IMR-90 (cell line): ENCODE measurements around the gene GPRC5B. TPM values are rescaled to one million over a fixed set of nuclear protein-coding genes. Genes with fewer than 3 reads are reported as not detected.
A peak's percentile ranks its signal among the peaks of the same experiment; 100 is the strongest.

ENCODE experiments used
- ATAC-seq: fragments of 200-7000 bp; cut with Tn5 transposase; 2 replicates; pipeline ENCODE4 v1.9.1; 2020; ENCODE audit warnings: low read depth, mild to moderate bottlenecking, moderate library complexity
- BruUV-seq: library from RNA; stranded (reverse); fragments of 400-500 nt; replicated peaks from 2 replicates; lab custom pipeline; 2021; lab: Mats Ljungman, UMichigan
- CTCF ChIA-PET: fragments of 300-600 bp; formaldehyde crosslinking; extraction: SDS; loops from one replicate; lab custom pipeline; 2021; ENCODE audit warnings: antibody characterized with exemption; lab: Yijun Ruan, JAX
- POLR2A ChIA-PET: fragments of 300-600 bp; sonication (Branson Sonifier 250); formaldehyde crosslinking; loops from one replicate; lab custom pipeline; 2022; ENCODE audit warnings: antibody characterized with exemption; ENCODE audit not compliant: unreplicated experiment; lab: Charles Lee
- DNase-seq: peaks from one replicate; pipeline ENCODE4 v3.0.0; 2013
- H2AFZ ChIP-seq: replicated peaks from 2 replicates; pipeline ENCODE3; 2013; ENCODE audit warnings: low read length, mild to moderate bottlenecking; ENCODE audit not compliant: poor library complexity
- H2AK5ac ChIP-seq: 2 replicates; pipeline ENCODE4 v1.6.1; 2013; ENCODE audit warnings: low read depth, low read length, inconsistent platforms
- H2AK9ac ChIP-seq: replicated peaks from 2 replicates; pipeline ENCODE3; 2013; ENCODE audit warnings: mild to moderate bottlenecking, low read depth, low read length, moderate library complexity; ENCODE audit not compliant: poor library complexity
- H2BK120ac ChIP-seq: 2 replicates; pipeline ENCODE4 v1.6.1; 2013; ENCODE audit warnings: low read depth, low read length, inconsistent platforms
- H2BK15ac ChIP-seq: 3 replicates; pipeline ENCODE4 v1.6.1; 2013; ENCODE audit warnings: low read depth, low read length, inconsistent platforms
- H2BK20ac ChIP-seq: 2 replicates; pipeline ENCODE4 v1.6.1; 2013; ENCODE audit warnings: low read depth, mild to moderate bottlenecking, inconsistent platforms, low read length, moderate library complexity
- H2BK5ac ChIP-seq: 2 replicates; pipeline ENCODE4 v1.6.1; 2013; ENCODE audit warnings: mild to moderate bottlenecking, low read depth, low read length, inconsistent platforms; ENCODE audit not compliant: poor library complexity, severe bottlenecking
- H3K14ac ChIP-seq: replicated peaks from 2 replicates; pipeline ENCODE4 v1.6.1; 2013; ENCODE audit warnings: low read depth, low read length, inconsistent platforms
- H3K18ac ChIP-seq: 2 replicates; pipeline ENCODE4 v1.6.1; 2013; ENCODE audit warnings: low read depth, low read length, control low read depth
- H3K23ac ChIP-seq: 2 replicates; pipeline ENCODE4 v1.6.1; 2013; ENCODE audit warnings: low read depth, low read length, inconsistent platforms
- H3K27ac ChIP-seq: 2 replicates; pipeline ENCODE4 v1.5.1; 2013; ENCODE audit warnings: mild to moderate bottlenecking, control low read depth, low read length; ENCODE audit not compliant: insufficient read depth
- H3K27me3 ChIP-seq: 2 replicates; pipeline ENCODE4 v1.6.1; 2013; ENCODE audit warnings: low read length; ENCODE audit not compliant: control insufficient read depth, insufficient read depth
- H3K36me3 ChIP-seq: 2 replicates; pipeline ENCODE4 v1.6.1; 2013; ENCODE audit warnings: low read length, mixed read lengths; ENCODE audit not compliant: control insufficient read depth, insufficient read depth
- H3K4ac ChIP-seq: 2 replicates; pipeline ENCODE4 v1.6.1; 2013; ENCODE audit warnings: low read depth, low read length, inconsistent platforms
- H3K4me1 ChIP-seq: 2 replicates; pipeline ENCODE4 v1.6.1; 2013; ENCODE audit warnings: low read length, mixed read lengths; ENCODE audit not compliant: control insufficient read depth, insufficient read depth
- H3K4me2 ChIP-seq: 2 replicates; pipeline ENCODE4 v1.6.1; 2013; ENCODE audit warnings: low read depth, mild to moderate bottlenecking, control low read depth, low read length, moderate library complexity
- H3K4me3 ChIP-seq: 2 replicates; pipeline ENCODE4 v1.5.1; 2013; ENCODE audit warnings: low read depth, mild to moderate bottlenecking, control low read depth, low read length, moderate library complexity; ENCODE audit not compliant: insufficient read depth
- H3K56ac ChIP-seq: 2 replicates; pipeline ENCODE4 v1.6.1; 2013; ENCODE audit warnings: low read length, inconsistent platforms; ENCODE audit not compliant: insufficient read depth; ENCODE audit errors: extremely low read depth
- H3K79me1 ChIP-seq, 2 experiments: 2 replicates each; pipeline ENCODE4 v1.6.1; 2013; ENCODE audit warnings: low read length in 2 of 2, inconsistent platforms in 1 of 2, low read depth in 1 of 2
- H3K9ac ChIP-seq: 2 replicates; pipeline ENCODE4 v1.6.1; 2013; ENCODE audit warnings: low read depth, low read length, control low read depth
- H3K9me1 ChIP-seq: 2 replicates; pipeline ENCODE4 v1.6.1; 2013; ENCODE audit warnings: low read length, inconsistent platforms; ENCODE audit not compliant: insufficient read depth
- H3K9me3 ChIP-seq: 2 replicates; pipeline ENCODE4 v1.6.1; 2013; ENCODE audit warnings: low read length; ENCODE audit not compliant: control insufficient read depth, insufficient read depth
- H4K20me1 ChIP-seq: 2 replicates; pipeline ENCODE4 v1.6.1; 2013; ENCODE audit warnings: low read length, inconsistent platforms; ENCODE audit not compliant: insufficient read depth
- H4K5ac ChIP-seq: 2 replicates; pipeline ENCODE4 v1.6.1; 2013; ENCODE audit warnings: mild to moderate bottlenecking, low read depth, low read length, control low read depth
- H4K8ac ChIP-seq, 2 experiments: 2 replicates each; pipeline ENCODE4 v1.6.1; 2013; ENCODE audit warnings: low read depth in 2 of 2, low read length in 2 of 2, control low read depth in 1 of 2, inconsistent platforms in 1 of 2
- H4K91ac ChIP-seq: 2 replicates; pipeline ENCODE4 v1.6.1; 2013; ENCODE audit warnings: low read depth, low read length, inconsistent platforms; ENCODE audit not compliant: insufficient read depth
- CEBPB ChIP-seq: IDR thresholded peaks from 2 replicates; pipeline ENCODE4 v1.6.1; 2012; ENCODE audit warnings: low read depth, low read length, improper control_type of control experiment
- RAD21 ChIP-seq: IDR thresholded peaks from 2 replicates; pipeline ENCODE4 v1.6.1; 2012; ENCODE audit warnings: low read length, improper control_type of control experiment
- SMC3 ChIP-seq: fragments of 150-350 bp; IDR thresholded peaks from 2 replicates; pipeline ENCODE4 v1.6.1; 2016; ENCODE audit warnings: low read depth, mild to moderate bottlenecking, antibody characterized with exemption, low read length, moderate library complexity
- WGBS, 2 experiments: methylation state at CpG; one replicate each; pipeline versions ENCODE4 v1.1.5 to v1.1.7; 2013; ENCODE audit warnings: missing lambda C conversion rate in 2 of 2; ENCODE audit not compliant: insufficient read length in 1 of 2; ENCODE audit errors: extremely low coverage in 2 of 2; 5-methylcytosine and 5-hydroxymethylcytosine counted together
- dilution Hi-C: fragments of 300-500 bp; cut with HindIII; formaldehyde crosslinking; loops from one replicate; pipeline ENCODE4 v1.14.3; 2018; ENCODE audit warnings: low sequenced_read_pairs; ENCODE audit not compliant: unreplicated experiment
- in situ Hi-C: fragments of 300-500 bp; cut with MboI; formaldehyde crosslinking; loops from 3 replicates; pipeline ENCODE4 v1.14.3; 2019; ENCODE audit warnings: low sequenced_read_pairs, inconsistent platforms, mixed read lengths
- intact Hi-C: fragments of 100-400 bp; cut with micrococcal nuclease; formaldehyde crosslinking; loops from 2 replicates; pipeline ENCODE4 v1.10.0; 2022
- polyA plus RNA-seq, 3 experiments: library from polyadenylated mRNA; depleted of rRNA; stranded (reverse); fragments of >200 nt; gene quantifications; 2 replicates each; pipeline ENCODE4 v1.2.3, GENCODE V29; 2012; ENCODE audit warnings: low replicate concordance in 1 of 3
- total RNA-seq: library from RNA; depleted of rRNA; stranded (reverse); fragments of >200 nt; gene quantifications from 2 replicates; pipeline ENCODE4 v1.2.3, GENCODE V29; 2012
- TF ChIP-seq, protein P1 (sequence below): conservative IDR thresholded peaks from 2 replicates; pipeline ENCODE4 v1.5.1; 2012; ENCODE audit warnings: mild to moderate bottlenecking, low read depth, low read length, improper control_type of control experiment
- TF ChIP-seq, protein P2 (sequence below): fragments of 150-350 bp; IDR thresholded peaks from 2 replicates; pipeline ENCODE4 v1.6.1; 2017; ENCODE audit warnings: mild to moderate bottlenecking, antibody characterized with exemption, low read length, low read depth

The GPRC5B gene
- total and polyA plus RNA-seq, 2 of the 4 experiments (the other 2 are of a cell fraction) = 2.5 to 8.5 TPM

DNA sequence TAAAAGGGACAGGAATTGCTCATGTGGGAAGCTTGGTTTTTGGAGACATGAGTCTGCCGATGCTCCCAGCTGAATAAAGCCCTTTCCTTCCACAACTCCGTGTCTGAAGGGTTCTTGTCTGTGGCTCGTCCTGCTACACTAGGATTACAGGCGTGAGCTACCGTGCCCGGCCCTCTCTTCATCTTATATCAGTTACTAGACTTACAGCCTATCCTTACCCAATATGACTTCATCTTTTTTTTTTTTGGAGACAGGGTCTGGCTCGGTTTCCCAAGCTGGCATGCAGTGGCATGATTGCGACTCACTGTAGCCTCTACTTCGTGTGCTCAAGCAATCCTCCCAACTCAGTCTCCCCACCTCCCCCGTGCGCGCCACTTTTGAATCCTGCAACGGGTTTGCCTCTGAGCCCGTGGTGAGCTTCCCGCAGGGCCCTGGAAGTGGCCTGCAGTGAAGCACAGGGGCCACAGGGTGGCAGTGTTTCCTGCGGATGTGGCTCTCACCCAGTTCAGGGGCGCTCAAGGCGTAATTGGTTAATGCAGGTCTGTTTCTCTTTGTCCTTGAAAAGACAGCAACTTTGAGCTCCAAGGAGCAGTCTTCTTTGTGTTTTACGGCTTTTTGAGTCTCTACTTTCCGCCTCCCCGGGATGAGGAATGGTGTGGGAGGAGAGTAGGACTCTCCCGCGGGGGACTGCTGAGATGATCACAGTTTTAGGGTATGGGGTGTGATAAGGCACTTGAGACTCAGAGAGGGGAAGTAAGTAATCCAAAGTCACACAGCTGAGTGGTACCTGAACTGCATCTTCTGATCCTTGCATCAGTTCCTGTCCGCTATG is 22.7 kb upstream of the GPRC5B start:
- H3K4me3 ChIP-seq = no peak overlapping the region
- H3K18ac ChIP-seq = no peak overlapping the region
- no peak overlapping the region for H2AK5ac ChIP-seq
- H2BK120ac ChIP-seq = no peak overlapping the region
- no peak overlapping the region for H4K91ac ChIP-seq
- ATAC-seq = peak; percentile 100
- no peak overlapping the region for H3K14ac ChIP-seq
- BruUV-seq = no TSS peak
- DNase-seq = peak; percentile 64
- H3K4me1 ChIP-seq = no peaks in the 10 kb centered on the region
- H3K36me3 ChIP-seq = no peaks in the 10 kb centered on the region
- intact Hi-C loops (loop anchor here (1.0 kb wide), 2 partner anchors 393 to 478 kb away; no protein-coding TSS in a partner anchor), dilution Hi-C loops (no loop called here), in situ Hi-C loops (loop anchor here (5.0 to 10.0 kb wide), 2 partner anchors 397 to 475 kb away; no protein-coding TSS in a partner anchor)
- POLR2A ChIA-PET = no interaction called here
- H2BK20ac ChIP-seq = no peak overlapping the region
- H3K9me1 ChIP-seq = no peaks in the 10 kb centered on the region
- no peak overlapping the region; the same call in 1 of the 2 replicates for H4K5ac ChIP-seq
- H3K56ac ChIP-seq = no peak overlapping the region
- H2BK5ac ChIP-seq = no peak overlapping the region
- H3K4ac ChIP-seq = no peak overlapping the region
- H3K27me3 ChIP-seq = peaks cover 2% of the 10 kb centered on the region; the same call in 1 of the 2 replicates
- H3K9ac ChIP-seq = no peak overlapping the region
- H3K27ac ChIP-seq = no peak overlapping the region
- no peaks in the 10 kb centered on the region for H3K9me3 ChIP-seq
- H3K23ac ChIP-seq = no peak overlapping the region
- TF ChIP-seq, protein P1, sequence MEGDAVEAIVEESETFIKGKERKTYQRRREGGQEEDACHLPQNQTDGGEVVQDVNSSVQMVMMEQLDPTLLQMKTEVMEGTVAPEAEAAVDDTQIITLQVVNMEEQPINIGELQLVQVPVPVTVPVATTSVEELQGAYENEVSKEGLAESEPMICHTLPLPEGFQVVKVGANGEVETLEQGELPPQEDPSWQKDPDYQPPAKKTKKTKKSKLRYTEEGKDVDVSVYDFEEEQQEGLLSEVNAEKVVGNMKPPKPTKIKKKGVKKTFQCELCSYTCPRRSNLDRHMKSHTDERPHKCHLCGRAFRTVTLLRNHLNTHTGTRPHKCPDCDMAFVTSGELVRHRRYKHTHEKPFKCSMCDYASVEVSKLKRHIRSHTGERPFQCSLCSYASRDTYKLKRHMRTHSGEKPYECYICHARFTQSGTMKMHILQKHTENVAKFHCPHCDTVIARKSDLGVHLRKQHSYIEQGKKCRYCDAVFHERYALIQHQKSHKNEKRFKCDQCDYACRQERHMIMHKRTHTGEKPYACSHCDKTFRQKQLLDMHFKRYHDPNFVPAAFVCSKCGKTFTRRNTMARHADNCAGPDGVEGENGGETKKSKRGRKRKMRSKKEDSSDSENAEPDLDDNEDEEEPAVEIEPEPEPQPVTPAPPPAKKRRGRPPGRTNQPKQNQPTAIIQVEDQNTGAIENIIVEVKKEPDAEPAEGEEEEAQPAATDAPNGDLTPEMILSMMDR = peak; percentile 95
- no peak for TF ChIP-seq CEBPB
- TF ChIP-seq, protein P2, sequence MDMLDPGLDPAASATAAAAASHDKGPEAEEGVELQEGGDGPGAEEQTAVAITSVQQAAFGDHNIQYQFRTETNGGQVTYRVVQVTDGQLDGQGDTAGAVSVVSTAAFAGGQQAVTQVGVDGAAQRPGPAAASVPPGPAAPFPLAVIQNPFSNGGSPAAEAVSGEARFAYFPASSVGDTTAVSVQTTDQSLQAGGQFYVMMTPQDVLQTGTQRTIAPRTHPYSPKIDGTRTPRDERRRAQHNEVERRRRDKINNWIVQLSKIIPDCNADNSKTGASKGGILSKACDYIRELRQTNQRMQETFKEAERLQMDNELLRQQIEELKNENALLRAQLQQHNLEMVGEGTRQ = no peak
- TF ChIP-seq RAD21 = peak; percentile 93
- peak; percentile 92 for TF ChIP-seq SMC3
- no peak overlapping the region for H2BK15ac ChIP-seq
- H4K20me1 ChIP-seq = no peaks in the 10 kb centered on the region
- peak overlapping the region; percentile 52; the same call in 1 of the 2 replicates for H3K4me2 ChIP-seq
- 9% methylated on average over 5 of the region's 24 CpGs; no CpG with 5 or more reads in 1 of the 2 experiments for WGBS, 2 experiments
- H3K79me1 ChIP-seq = no peaks in the 10 kb centered on the region
- no peak overlapping the region for H2AK9ac ChIP-seq
- no peak overlapping the region for H4K8ac ChIP-seq
- peak overlapping the region; percentile 64 for H2AFZ ChIP-seq
- CTCF ChIA-PET = interaction anchor here (0.5 to 4.0 kb wide), 23 partner anchors 9 to 781 kb away, joined by 3 to 76 read pairs (median 3); no protein-coding TSS in a partner anchor
